Measurements from ENCODE around the gene H2AZ2.
"Not testable (repeated sequence)": the region's sequence is repeated elsewhere in the genome, so short reads cannot be mapped to it uniquely, and the experiment has no call there.

The H2AZ2 gene

DNA sequence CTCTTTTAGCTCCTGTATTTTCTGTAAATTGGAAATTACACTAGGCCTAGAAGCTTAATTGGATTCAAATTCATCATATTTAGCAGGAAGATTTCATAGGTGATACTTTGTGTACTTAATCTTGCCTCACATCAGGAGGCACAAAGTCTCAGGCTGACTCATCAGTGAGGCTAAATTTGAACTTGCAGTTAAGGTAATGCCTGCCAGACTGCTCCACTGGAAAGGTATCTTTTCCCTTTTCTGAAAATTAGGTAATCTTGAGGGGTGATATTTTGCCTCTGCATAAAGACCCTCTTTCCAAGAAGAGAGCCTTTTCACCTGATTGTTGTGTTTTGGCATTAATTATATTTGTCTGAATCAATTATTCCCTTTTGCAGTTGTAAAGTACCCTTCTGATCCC, 36.8 kb downstream of the H2AZ2 start:
- no peak for DNase-seq

DNA sequence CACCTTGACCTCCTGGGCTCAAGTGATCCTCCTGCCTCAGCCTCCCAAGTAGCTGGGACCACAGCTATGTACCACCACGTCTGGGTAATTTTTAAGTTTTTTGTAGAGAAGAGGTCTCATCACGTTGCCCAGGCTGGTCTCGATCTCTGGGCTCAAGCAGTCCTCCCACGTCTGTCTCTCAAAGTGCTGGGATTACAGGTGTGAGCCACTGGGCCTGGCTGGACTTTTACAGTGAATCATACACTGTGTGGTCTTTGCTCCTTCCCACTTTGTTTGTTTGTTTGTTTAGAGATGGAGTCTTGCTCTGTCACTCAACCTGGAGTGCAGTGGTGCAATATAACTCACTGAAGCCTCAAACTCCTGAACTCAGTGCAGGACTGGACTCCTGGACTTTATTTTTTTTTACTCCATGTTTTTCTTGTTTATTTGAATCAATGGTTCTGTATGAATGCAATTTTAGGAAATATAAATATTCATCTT, 38.9 kb downstream of the H2AZ2 start:
- DNase-seq = no peak

DNA sequence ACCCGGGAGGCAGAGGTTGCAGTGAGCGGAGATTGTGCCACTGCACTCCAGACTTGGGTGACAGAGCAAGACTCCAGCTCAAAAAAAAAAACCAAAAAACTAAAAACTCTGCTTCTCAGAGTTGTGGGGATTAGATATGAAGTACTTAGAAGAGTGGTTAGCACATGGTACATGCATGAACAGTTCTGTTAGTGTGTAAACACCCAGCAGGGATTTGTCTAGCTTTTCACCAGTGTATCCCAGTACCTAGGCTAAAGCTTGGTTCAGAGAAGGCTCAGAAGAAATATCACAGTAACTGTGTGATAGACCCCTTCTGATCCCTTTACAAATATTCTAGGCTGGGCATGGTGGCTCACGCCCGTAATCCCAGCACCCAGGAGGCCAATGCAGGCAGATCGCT, 41.9 kb downstream of the H2AZ2 start:
- no peak for DNase-seq

DNA sequence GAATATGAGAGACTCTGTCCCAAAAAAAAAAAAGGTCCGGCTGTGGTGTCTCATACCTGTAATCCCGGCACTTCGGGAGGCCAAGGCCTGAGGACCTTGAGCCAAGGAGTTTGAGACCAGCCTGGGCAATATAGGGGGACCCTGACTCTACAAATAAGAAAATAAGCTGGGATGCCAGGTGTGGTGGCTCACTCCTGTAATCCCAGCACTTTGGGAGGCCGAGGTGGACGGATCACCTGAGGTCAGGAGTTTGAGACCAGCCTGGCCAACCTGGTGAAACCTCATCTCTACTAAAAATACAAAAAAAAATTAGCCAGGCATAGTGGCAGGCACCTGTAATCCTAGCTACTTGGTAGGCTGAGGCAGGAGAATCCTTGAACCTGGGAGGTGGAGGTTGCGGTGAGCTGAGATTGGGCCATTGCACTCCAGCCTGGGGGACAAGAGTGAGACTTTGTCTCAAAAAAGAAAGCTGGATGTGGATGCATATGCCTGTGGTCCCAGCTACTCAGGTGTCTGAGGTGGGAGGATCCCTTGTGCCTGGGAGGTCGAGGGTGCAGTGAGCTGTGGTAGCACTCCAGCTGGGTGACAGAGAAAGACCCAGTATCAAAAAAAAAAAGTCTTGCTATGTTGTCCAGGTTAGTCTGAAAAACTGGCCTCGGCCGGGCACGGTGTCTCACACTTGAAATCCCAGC, 43.9 kb downstream of the H2AZ2 start:
- DNase-seq = not testable (repeated sequence)

DNA sequence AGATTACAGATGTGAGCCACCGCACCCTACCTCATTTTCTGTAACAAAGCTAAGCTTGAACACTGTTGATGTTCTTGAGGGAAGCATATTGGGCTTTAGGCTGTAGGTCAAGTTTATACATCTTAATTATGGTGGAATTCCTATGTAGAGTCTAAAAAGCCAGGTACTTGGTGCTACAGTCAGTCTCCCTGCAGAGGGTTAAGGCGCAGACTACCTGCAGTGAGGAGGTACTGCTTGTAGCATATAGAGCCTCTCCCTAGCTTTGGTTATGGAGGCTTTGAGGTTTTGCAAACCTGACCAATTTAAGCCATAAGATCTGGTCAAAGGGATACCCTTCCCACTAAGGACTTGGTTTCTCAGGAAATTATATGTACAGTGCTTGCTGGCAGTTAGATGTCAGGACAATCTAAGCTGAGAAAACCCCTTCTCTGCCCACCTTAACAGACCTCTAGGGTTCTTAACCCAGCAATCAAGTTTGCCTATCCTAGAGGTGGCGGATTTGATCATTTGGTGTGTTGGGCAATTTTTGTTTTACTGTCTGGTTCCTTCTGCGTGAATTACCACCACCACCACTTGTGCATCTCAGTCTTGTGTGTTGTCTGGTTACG, 45.4 kb downstream of the H2AZ2 start:
- no peak for DNase-seq

DNA sequence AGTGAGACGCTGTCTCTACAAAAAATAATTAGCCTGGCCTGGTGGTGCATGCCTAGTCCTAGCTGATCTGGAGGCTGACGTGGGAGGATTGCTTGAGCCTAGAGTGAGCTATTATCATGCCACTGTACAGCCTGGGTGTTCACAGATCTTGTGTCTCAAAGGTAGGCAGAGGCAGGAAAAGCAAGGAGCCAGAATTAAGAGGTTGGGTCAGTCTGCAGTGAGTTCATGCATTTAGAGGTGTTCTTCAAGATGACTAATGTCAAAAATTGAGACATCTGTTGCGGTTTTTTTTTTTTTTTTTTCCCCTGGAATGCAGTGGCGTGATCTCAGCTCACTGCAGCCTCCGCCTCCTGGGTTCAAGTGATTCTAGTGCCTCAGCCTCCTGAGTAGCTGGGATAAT, 46.0 kb downstream of the H2AZ2 start:
- no peak for DNase-seq

DNA sequence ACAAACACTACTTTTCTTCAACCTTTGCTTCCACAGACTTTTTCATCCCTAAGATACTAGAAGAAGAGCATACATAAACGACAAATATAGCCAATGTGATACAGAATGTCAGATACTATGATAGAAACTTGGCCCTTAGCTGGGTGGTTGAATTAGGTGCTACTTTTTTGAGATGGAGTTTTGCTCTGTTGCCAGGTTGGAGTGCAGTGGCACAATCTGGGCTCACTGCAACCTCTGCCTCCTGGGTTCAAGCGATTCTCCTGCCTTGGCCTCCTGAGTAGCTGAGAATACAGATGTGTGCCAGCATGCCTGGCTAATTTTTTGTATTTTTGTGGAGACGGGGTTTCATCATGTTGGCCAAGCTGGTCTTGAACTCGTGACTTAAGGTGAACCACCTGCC, 47.9 kb downstream of the H2AZ2 start:
- DNase-seq = no peak

DNA sequence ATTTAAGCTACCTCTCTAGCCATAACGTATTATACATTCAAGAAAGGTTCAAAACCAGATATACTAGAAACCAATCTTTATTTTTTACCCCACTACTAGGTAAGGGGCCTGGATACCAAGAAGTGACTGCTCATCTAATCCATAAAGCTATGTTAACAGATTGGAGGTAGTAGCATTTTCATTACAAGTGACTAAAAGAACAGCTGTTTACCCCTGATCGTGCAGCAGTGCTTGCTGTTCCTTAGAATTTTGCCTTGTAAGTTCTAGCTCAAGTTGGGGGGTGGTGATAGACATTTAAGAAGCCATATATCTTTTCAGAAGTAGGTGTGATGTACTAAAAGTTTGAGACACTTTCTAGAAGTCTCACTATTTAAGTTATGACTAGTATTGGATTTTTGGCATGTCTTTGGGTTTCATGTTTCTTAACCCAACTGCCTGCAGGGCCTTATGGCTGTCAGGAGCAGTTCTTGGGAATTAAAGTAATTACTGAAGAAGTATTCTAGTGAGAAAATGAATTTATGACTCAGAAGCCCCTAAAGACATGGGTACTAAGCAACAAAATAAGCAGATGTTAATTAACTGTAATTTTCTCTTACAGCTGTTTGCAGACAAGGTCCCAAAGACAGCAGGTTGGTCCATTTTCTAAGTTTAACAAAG, 49.1 kb downstream of the H2AZ2 start:
- DNase-seq = no peak

DNA sequence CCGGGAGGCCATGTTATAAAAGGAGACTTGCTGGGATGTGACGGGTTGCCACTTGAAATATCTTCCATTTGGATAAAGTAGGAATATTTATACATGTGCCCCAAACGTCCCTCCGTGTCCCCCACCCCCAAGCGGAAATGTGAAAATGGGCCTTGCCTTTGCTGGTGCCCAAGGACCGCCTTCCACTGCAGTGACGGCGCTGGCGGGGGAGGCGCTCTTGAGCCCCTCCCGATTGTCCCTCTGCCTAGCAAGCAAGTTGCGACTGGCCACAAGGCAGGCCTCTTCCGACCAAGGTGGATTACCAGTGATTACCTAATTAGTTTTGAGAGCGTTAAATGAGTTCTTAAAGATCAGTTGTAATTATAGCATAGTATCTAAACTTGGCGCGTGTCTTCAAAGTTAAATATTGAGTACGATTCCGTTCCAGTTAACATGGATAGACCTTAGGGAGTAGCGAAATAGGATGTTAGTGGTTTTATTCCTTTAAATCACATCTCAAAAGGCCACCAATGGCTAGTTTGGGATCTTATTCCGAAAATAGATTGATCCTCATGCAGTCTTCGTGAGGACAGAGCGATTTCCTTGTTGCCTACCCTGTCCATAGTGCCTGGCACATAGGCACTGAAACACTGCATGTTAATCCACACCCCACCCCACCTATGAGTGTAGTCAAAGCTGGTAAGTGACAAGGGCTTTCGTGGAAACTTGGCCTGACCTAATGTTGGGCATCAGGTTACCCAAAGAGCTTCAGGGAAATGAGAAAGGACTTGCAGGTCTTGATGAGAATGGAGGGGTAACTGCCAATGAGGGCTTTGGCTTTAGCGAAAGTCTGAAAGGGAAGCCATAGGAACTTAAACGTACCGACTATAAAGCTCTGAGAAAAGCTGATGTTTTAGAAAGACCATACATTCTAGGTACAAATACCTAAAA, 50.3 kb downstream of the H2AZ2 start:
- peak; percentile 83 for DNase-seq

DNA sequence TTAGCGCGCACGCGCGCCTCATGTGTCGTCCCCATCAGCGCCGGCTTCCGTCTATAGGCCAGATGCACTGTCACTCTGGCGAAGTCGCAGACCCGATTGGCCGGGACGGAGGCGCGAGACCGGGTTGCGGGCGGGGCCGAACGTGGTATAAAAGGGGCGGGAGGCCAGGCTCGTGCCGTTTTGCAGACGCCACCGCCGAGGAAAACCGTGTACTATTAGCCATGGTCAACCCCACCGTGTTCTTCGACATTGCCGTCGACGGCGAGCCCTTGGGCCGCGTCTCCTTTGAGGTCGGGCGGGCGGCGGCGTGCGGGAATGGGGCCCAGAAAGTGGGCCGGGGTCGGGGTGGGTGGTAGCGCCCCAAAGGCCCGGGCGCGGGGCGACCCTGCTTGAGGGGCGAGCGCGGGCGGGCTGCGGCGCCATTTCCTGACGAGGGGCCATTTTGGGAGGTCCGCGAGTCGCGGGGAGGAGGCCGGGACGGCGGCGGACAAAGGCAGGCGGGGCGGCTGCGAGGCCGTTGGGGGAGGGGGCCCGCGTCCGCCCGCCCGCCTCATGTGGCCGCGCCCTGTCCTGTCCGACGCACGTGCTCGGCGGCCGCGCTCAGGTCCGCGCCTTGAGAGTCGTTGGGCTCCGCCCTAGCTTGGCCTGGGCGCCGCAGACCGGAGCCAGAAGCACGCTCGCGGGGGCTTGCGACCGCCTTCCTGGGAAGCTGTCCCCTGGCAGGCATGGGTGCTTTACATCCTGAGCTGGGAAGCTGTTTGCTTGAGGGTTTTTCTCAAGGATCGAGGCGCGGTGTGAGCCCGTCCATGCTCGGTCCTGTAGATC, 51.2 kb downstream of the H2AZ2 start, which contains the start of gene PPIA:
Gene PPIA (plus strand): TSS at position 178 of the 825 bp plus-strand sequence. CDS start 44 bp downstream, at position 222.
- peak; percentile 88 for DNase-seq

DNA sequence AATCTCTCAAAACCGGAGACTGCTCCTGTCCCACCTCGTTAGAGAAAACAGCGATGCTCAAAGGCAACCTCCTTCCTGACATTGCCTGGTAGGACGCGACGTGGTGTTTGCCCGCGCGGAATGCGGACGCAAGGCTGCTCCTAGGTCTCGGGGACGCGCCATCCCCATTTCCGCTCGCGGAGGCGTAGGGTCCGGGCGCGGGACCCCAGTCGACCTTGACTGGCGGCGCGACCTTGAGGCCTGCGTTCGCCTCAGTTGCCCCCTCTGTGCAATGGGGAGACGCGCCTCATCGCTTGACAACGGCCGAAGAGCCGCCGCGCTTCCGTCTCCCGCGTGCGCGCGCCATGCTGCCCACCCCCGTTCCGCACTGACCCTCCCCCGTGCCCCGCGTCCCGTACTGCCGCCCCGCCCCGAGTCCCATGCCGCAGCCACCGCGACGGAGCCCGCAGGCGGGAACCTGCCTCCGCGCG, 51.8 kb downstream of the H2AZ2 start:
- peak; percentile 65 for DNase-seq

DNA sequence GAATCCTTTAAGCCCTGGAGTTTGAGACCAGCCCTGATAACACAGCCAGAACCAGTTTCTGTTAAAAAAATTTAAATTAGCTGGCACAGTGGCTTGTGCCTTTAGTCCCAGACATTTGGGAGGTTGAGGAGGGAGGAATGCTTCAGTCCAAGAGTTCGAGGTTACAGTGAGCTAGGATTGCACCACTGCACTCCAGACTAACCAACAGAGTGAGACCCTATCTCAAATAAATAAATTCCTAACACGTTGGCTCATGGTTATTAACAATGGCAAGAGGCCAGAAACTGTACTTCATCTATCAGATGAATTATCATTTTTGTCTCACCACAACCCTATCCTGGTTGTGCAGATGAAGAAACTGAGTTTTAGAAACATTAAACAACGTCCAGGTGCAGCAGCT, 53.6 kb downstream of the H2AZ2 start:
- DNase-seq = no peak

DNA sequence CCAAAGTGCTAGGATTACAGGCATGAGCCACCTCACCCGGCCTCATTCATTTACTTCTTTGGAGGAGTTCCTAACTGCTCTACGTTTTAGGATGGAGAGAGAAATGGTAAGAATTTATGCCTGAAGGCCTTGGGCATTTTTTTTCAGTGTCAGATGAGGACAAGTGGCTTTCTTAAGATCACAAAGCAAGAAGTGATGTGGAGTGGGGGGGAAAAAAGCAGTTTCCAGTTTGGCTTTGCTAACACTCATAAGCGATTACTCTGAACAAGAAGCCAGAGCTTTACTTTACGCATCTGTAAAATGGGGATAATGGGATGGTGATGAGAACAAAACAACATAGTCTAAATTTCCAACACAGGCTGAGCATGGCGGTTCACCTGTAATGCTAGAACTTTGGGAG, 54.0 kb downstream of the H2AZ2 start:
- no peak for DNase-seq

DNA sequence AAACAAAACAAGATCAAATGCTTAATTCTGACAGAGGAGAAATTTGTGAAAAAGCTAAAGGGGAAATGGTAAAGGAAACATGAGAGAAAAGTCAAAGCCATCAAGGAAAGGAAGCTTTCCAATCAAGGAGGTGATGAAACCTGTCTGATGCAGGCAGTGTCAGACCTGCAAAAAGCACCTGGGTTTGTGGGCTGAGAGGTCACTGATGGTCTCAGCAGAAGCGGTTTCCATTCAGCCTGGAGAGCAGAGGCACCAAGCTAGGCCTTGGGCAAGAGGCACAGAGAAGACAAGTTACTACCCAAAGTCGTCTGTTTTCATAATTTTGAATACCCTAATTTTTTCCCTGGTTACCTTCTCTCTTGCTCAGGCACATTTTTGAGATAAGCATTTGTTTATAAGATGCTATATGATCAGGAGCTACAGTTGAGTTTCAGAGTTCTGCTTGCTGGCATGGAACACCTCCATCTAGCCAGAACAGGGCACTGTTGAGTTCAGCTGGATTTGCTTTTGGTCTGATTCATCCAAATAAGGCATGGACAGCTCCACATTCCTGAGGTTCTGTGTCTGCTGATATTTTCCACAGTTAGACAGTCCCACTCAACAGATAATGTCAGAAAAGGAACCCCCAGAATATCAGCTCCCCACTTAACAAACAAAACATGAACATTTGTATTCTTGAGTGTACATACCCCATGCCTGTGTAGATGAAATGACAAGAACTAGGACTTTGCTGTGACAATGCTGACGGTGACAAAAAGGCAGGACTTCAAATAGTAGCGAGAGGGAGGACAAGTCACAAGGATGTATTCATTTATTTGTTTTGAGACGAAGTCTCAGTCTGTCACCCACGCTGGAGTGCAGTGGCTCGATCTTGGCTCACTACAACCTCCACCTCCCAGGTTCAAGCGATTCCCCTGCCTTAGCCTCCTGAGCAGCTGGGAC, 56.3 kb downstream of the H2AZ2 start:
- DNase-seq = no peak

DNA sequence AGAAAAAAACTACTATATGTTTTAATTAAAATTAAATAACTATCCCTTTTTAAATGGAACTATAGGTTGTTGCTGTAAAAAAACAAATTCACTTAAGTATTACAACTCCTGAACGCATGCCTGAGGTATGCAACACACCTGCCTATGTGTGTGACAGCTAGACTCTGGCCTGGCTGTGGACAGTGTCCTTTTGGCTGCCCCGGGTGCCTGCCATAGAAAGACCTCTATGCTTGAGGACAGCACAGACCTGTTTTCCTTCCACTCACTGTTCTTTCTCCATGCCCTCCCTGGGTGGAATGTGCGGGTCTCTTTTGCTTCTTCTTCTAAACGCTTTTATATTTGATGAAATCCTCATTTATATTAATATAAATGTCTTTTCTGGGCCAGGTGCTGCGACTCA, 57.9 kb downstream of the H2AZ2 start:
- no peak for DNase-seq

DNA sequence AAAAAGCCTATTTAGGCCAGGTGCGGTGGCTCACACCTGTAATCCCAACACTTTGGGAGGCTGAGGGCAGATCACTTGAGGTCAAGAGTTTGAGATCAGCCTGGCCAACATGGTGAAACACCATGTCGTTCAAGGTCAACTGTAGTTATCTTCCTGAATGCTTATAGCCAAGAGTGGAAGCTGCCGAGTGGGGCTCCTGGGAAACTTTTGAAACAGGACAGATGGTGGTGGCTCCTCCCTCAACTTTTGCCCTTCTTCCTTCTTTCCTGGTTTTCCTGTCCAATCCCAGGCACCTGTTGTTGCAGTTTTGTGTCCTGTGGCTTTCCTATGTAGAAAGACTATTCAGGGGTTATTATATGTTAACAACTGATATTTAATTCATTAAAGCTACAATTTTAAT, 60.1 kb downstream of the H2AZ2 start:
- DNase-seq = no peak

DNA sequence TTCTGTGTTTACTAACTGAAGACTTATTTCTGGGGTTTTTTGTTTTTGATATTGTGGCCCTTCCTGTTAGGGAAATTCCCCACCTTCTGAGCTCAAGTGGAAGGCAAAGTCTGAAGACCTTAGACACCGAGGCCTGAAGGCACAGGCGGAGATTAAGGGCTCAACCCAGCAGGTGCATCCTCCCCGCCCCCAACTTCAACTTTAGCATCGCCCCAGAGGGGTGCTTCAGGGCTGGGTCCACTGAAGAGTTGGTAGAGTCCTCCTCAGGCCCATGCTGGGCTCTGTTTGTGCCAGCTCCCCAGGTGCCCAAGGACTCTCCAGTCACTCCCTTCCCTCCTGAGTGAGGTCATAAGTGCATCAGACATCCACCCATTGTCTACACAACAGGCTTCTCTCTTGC, 60.8 kb downstream of the H2AZ2 start:
- no peak for DNase-seq

DNA sequence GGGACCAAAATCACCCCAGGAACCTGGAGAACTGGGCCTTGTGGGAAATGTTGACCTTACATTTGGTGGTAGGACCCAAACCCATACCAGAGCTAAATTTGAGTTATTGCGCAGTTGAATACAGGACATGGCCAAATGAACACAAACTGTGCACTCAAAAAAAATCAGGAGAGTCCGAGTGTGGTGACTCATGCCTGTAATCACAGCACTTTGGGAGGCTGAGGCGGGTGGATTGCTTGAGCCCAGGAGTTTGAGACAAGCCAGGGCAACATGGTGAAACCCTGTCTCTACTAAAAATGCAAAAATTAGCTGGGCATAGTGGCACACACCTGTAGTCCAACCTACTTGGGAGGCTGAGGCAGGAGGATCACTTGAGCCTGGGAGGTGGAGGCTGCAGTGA, 62.7 kb downstream of the H2AZ2 start:
- not testable (repeated sequence) for DNase-seq

DNA sequence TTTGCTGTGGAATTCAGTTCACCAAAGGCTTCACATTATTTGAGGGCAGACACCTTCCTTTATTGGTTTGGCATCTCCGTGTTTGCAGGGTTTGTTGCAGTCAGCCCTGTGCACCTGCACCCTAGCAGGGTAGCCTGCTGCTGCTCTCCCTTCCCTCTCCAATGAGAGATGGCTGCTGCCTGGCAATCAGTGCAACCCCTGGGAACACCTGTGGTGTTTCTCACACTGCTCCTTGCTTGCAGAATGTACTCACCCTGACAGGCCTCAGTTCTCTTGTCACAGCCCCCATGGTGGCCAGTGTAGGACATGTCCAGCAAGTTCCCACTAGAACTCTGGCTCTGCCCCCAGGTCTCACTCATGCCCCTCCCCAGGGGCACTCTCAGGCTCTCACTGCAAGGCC, 63.5 kb downstream of the H2AZ2 start:
- no peak for DNase-seq

DNA sequence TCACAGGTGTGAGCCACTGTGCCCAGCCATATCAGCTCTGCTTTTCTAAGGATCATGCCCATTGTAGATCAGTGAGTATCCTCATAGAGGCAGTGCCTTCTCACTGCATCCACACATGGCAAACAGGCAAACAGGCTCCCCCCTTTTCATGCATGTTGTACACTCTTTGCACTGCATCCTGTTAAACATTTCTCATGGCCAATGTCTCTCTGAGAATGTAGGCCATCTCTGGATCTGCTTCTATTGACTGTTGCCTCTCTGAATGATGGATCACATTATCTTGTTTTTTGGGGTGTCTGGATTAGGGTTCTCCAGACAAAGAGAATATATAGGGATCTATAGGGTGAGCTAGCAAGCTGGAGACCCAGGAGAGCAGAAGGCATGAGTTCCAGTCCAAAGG, 64.5 kb downstream of the H2AZ2 start:
- no peak for DNase-seq

DNA sequence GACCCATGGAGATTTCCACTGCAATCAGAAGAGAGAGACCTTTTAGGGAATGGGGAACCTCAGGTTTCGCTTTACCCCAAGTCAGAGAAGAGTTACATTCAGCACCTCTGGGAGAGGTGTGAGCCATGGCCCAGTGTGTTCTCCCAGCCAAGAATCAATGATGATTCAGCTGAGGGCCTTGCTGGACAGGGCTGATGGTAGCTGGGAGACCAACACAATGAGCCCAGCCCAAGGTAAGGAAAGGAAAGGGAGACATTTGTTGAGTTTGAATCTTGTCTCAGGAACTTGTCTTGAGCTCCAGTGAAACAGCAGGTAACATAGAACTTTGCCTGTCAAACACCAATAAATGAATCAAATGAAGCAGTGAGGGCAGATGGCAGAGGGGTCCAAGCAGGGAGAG, 65.4 kb downstream of the H2AZ2 start:
- no peak for DNase-seq

Measured in NCI-H510A treated with DMSO at 0.1 percent for 48 hours (cell line).